Uterus (tissue), 2 donors: Measurements from ENCODE around the gene IRF7.

Experiments
- POLR2A ChIP-seq, 2 donors: fragments of 450-650 bp; IDR thresholded peaks; one replicate each; pipeline ENCODE4 v1.6.1; 2016; ENCODE audit warnings: antibody characterized with exemption in 2 of 2, mild to moderate bottlenecking in 1 of 2, moderate library complexity in 1 of 2
- TF ChIP-seq, protein P1 (sequence below), 4 experiments: fragments of 200-600 bp in 2 of 4; fragments of 450-650 bp in 2 of 4; sonication (generic) in 2 of 4; IDR thresholded peaks; one replicate each; pipeline ENCODE4 v1.5.1; 2016 to 2019; ENCODE audit warnings: antibody characterized with exemption in 4 of 4, mild to moderate bottlenecking in 2 of 4, moderate library complexity in 1 of 4

DNA sequence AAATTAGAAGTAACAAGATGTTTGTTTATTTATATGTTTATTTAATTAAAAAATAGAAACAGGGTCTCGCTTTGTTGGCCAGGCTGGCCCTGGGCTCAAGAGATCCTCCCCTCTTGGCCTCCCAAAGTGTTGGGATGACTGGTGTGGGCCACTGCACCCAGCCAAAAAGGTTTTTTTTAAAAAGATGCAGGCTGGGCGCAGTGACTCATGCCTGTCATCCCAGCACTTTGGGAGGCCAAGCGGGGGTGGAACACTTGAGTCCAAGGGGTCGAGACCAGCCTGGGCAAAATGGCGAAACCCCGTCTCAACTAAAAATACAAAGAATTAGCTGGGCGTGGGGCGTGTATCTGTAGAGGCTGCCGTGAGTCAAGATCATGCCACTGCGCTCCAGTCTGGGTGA is 34.7 kb upstream of the IRF7 start:
- TF ChIP-seq, protein P1, sequence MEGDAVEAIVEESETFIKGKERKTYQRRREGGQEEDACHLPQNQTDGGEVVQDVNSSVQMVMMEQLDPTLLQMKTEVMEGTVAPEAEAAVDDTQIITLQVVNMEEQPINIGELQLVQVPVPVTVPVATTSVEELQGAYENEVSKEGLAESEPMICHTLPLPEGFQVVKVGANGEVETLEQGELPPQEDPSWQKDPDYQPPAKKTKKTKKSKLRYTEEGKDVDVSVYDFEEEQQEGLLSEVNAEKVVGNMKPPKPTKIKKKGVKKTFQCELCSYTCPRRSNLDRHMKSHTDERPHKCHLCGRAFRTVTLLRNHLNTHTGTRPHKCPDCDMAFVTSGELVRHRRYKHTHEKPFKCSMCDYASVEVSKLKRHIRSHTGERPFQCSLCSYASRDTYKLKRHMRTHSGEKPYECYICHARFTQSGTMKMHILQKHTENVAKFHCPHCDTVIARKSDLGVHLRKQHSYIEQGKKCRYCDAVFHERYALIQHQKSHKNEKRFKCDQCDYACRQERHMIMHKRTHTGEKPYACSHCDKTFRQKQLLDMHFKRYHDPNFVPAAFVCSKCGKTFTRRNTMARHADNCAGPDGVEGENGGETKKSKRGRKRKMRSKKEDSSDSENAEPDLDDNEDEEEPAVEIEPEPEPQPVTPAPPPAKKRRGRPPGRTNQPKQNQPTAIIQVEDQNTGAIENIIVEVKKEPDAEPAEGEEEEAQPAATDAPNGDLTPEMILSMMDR (IDR thresholded peaks at IDR 0.05): no peak
- TF ChIP-seq POLR2A (IDR thresholded peaks at IDR 0.05): no peak
